ENCODE results near the gene COL19A1. TPM values are rescaled to one million over a fixed set of nuclear protein-coding genes. Genes with fewer than 3 reads are reported as not detected.

COL19A1 gene
- total RNA-seq, 2 donors from 2014 or later, result 0.14 to 0.45 TPM

- intact Hi-C loops (cut with DNase I), result loop anchor here (5.0 kb wide), 1 partner anchor 150 kb away; no protein-coding TSS in a partner anchor
These were observed 355.5 kb downstream of the COL19A1 start for GRCh38 chr6:70221715-70222438.

GRCh38 chr6:70222439-70222749, 356.0 kb downstream of the COL19A1 start:
- intact Hi-C loops (cut with DNase I), result loop anchor here (5.0 kb wide), 1 partner anchor 150 kb away; no protein-coding TSS in a partner anchor
- H3K4me1 ChIP-seq (replicated peaks), result peaks cover 6% of the 10 kb centered on the region
- H3K36me3 ChIP-seq, result no peaks in the 10 kb centered on the region
- TF ChIP-seq POLR2A (IDR thresholded peaks at IDR 0.05) (no peak), CTCF (IDR thresholded peaks at IDR 0.05) (no peak), POLR2AphosphoS5 (IDR thresholded peaks at IDR 0.05) (no peak)
- DNase-seq (ENCODE audit: low spot score), result no peak
- H3K27me3 ChIP-seq (replicated peaks; ENCODE audit: insufficient read depth), result no peaks in the 10 kb centered on the region
- no peak overlapping the region for H3K4me3 ChIP-seq
- no peaks in the 10 kb centered on the region for H3K9me3 ChIP-seq
- WGBS, result 13% methylated on average over 2 of the region's 2 CpGs
- H3K27ac ChIP-seq, result no peak overlapping the region

More at GRCh38 chr6:70221715-70222438, 355.5 kb downstream of the COL19A1 start:
- H3K9me3 ChIP-seq, result no peaks in the 10 kb centered on the region
- WGBS, result 59% methylated on average over 6 of the region's 6 CpGs
- peaks cover 6% of the 10 kb centered on the region for H3K4me1 ChIP-seq (replicated peaks)
- no peaks in the 10 kb centered on the region for H3K27me3 ChIP-seq (replicated peaks; ENCODE audit: insufficient read depth)
- DNase-seq (ENCODE audit: low spot score), result no peak
- no peak for TF ChIP-seq POLR2A (IDR thresholded peaks at IDR 0.05)
- TF ChIP-seq POLR2AphosphoS5 (IDR thresholded peaks at IDR 0.05), result no peak
- no peak for TF ChIP-seq CTCF (IDR thresholded peaks at IDR 0.05)
- H3K36me3 ChIP-seq, result no peaks in the 10 kb centered on the region
- H3K4me3 ChIP-seq, result no peak overlapping the region
- H3K27ac ChIP-seq, result no peak overlapping the region

- 93% methylated on average over 2 of the region's 2 CpGs for WGBS
- H3K4me3 ChIP-seq, result no peak overlapping the region
- no peak for TF ChIP-seq POLR2A (IDR thresholded peaks at IDR 0.05)
- TF ChIP-seq CTCF (IDR thresholded peaks at IDR 0.05), result no peak
- no peak for TF ChIP-seq POLR2AphosphoS5 (IDR thresholded peaks at IDR 0.05)
- intact Hi-C loops (cut with DNase I), result no loop called here
- no peak overlapping the region for H3K27ac ChIP-seq
- no peaks in the 10 kb centered on the region for H3K36me3 ChIP-seq
- no peaks in the 10 kb centered on the region for H3K27me3 ChIP-seq (replicated peaks; ENCODE audit: insufficient read depth)
- no peaks in the 10 kb centered on the region for H3K9me3 ChIP-seq
- DNase-seq (ENCODE audit: low spot score), result no peak
- H3K4me1 ChIP-seq (replicated peaks), result peaks cover 6% of the 10 kb centered on the region
These were observed 358.7 kb downstream of the COL19A1 start for GRCh38 chr6:70225055-70225454.

- H3K4me1 ChIP-seq (replicated peaks), result no peaks in the 10 kb centered on the region
- no peaks in the 10 kb centered on the region for H3K36me3 ChIP-seq
- WGBS, result 45% methylated on average over 2 of the region's 2 CpGs
- no peak for TF ChIP-seq CTCF (IDR thresholded peaks at IDR 0.05)
- no peak for TF ChIP-seq POLR2AphosphoS5 (IDR thresholded peaks at IDR 0.05)
- TF ChIP-seq POLR2A (IDR thresholded peaks at IDR 0.05), result no peak
- intact Hi-C loops (cut with DNase I), result no loop called here
- no peak overlapping the region for H3K27ac ChIP-seq
- H3K9me3 ChIP-seq, result no peaks in the 10 kb centered on the region
- DNase-seq (ENCODE audit: low spot score), result no peak
- no peaks in the 10 kb centered on the region for H3K27me3 ChIP-seq (replicated peaks; ENCODE audit: insufficient read depth)
- H3K4me3 ChIP-seq, result no peak overlapping the region
These were observed 365.0 kb downstream of the COL19A1 start for GRCh38 chr6:70231311-70231710.

Measured in prostate gland (tissue), 2 donors.